ENCODE data around the gene TET3. TPM values are rescaled to one million over a fixed set of nuclear protein-coding genes. Genes with fewer than 3 reads are reported as not detected.

The TET3 gene
- total RNA-seq, 1 donor from 2014 or later: 6.2 TPM

GRCh38 chr2:74028290-74028689 lies 43.6 kb downstream of the TET3 start:
- no peaks in the 10 kb centered on the region for H3K27me3 Mint-ChIP-seq (ENCODE audit: insufficient read depth, low read depth)
- H3K27ac Mint-ChIP-seq: no peak overlapping the region
- Histone ChIP-seq H3K36me3 (no peaks in the 10 kb centered on the region), H3K4me1 (peaks cover 20% of the 10 kb centered on the region), H3K4me3 (no peak overlapping the region), H3K9ac (no peak overlapping the region), H3K9me3 (ENCODE audit: low read depth) (no peaks in the 10 kb centered on the region), H3K27ac (no peak overlapping the region), H3K27me3 (no peaks in the 10 kb centered on the region), H3F3A (ENCODE audit: low read depth) (peaks cover 3% of the 10 kb centered on the region), H2AFZ (replicated peaks) (no peak overlapping the region), H3K4me2 (no peak overlapping the region), H4K20me1 (ENCODE audit: low read depth) (peaks cover 46% of the 10 kb centered on the region), H3K79me2 (ENCODE audit: low read depth) (peaks cover 61% of the 10 kb centered on the region)
- peaks cover 43% of the 10 kb centered on the region for H3K4me1 Mint-ChIP-seq
- TF ChIP-seq EZH2 (IDR thresholded peaks at IDR 0.05): no peak
- TF ChIP-seq CTCF (IDR thresholded peaks at IDR 0.05): no peak
- no peak for TF ChIP-seq EZH2phosphoT487 (IDR thresholded peaks at IDR 0.05)
- no peak for DNase-seq (ENCODE audit: low spot score)
- peaks cover 13% of the 10 kb centered on the region for H3K36me3 Mint-ChIP-seq
- peaks cover 9% of the 10 kb centered on the region for H3K9me3 Mint-ChIP-seq
- no peak overlapping the region for H3K4me3 Mint-ChIP-seq

DNA sequence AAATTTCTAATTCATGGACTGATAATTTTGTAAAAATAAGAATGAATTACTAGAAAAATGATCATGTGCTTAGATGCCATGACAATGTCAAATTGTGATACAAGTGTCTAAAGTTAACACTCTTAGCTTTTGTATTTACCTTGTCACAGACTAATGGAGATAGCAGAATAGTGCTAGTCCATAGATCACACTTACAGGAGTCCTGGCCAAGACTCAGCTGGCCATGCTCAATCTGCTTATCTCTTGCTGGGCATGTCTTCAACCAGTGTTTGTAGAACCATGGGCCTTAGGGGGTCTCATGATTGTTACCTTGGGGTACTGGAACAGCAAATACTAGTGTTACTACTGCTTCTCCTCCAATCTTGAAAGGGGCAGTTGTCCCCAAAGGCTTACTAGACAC lies 44.0 kb downstream of the TET3 start:
- no peak overlapping the region for H2AFZ ChIP-seq (replicated peaks)
- Mint-ChIP-seq H3K4me1 (peaks cover 44% of the 10 kb centered on the region), H3K9me3 (peaks cover 9% of the 10 kb centered on the region), H3K27ac (no peak overlapping the region), H3K36me3 (peaks cover 13% of the 10 kb centered on the region), H3K4me3 (no peak overlapping the region), H3K27me3 (ENCODE audit: insufficient read depth, low read depth) (no peaks in the 10 kb centered on the region)
- no peaks in the 10 kb centered on the region for H3K27me3 ChIP-seq
- peaks cover 3% of the 10 kb centered on the region for H3F3A ChIP-seq (ENCODE audit: low read depth)
- peaks cover 20% of the 10 kb centered on the region for H3K4me1 ChIP-seq
- no peaks in the 10 kb centered on the region for H3K9me3 ChIP-seq (ENCODE audit: low read depth)
- no peak overlapping the region for H3K27ac ChIP-seq
- TF ChIP-seq EZH2 (IDR thresholded peaks at IDR 0.05) (no peak), CTCF (IDR thresholded peaks at IDR 0.05) (no peak), EZH2phosphoT487 (IDR thresholded peaks at IDR 0.05) (no peak)
- DNase-seq (ENCODE audit: low spot score): no peak
- no peak overlapping the region for H3K4me2 ChIP-seq
- H3K4me3 ChIP-seq: no peak overlapping the region
- H3K79me2 ChIP-seq (ENCODE audit: low read depth): peaks cover 63% of the 10 kb centered on the region
- H3K36me3 ChIP-seq: no peaks in the 10 kb centered on the region
- no peak overlapping the region for H3K9ac ChIP-seq
- peaks cover 46% of the 10 kb centered on the region for H4K20me1 ChIP-seq (ENCODE audit: low read depth)

DNA sequence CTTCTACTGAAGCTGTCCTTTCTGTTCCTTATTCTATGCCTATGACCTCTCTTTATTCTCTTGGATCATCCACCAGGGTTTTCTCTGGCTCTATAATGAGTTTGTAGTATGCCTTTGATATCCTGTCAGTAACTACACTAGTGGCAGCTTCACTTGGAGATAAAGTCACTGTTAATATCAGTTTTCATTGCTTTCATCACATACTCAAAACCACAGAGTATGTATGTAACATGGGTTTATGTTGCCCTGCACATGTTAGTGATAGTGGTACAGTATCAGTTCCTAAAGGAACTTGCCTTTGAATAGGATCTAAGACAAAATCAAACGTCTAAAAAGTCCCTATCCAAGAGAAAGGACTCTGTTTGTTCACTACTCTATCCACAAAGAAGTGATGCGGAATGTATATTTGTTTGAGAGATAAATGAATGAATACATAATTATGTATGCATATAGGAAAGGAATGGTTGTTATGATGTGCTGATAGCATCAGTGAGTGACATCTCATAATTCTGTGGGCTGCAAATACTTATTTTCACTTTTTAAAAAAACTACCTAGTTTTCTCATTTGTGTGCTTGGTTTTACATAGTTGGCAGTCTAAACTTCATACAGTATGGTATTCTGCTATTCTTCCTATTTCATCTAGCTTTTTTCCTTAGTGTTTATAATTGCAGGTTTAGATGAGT lies 45.1 kb downstream of the TET3 start:
- no peak overlapping the region for H3K4me2 ChIP-seq
- Mint-ChIP-seq H3K4me3 (no peak overlapping the region), H3K4me1 (peaks cover 44% of the 10 kb centered on the region), H3K9me3 (peaks cover 9% of the 10 kb centered on the region), H3K27ac (no peak overlapping the region), H3K27me3 (ENCODE audit: insufficient read depth, low read depth) (no peaks in the 10 kb centered on the region), H3K36me3 (peaks cover 13% of the 10 kb centered on the region)
- no peak for TF ChIP-seq EZH2phosphoT487 (IDR thresholded peaks at IDR 0.05)
- no peak for TF ChIP-seq CTCF (IDR thresholded peaks at IDR 0.05)
- TF ChIP-seq EZH2 (IDR thresholded peaks at IDR 0.05): no peak
- H4K20me1 ChIP-seq (ENCODE audit: low read depth): peaks cover 39% of the 10 kb centered on the region
- no peak overlapping the region for H3K9ac ChIP-seq
- H2AFZ ChIP-seq (replicated peaks): no peak overlapping the region
- no peak overlapping the region for H3K4me3 ChIP-seq
- H3K36me3 ChIP-seq: no peaks in the 10 kb centered on the region
- H3K4me1 ChIP-seq: peaks cover 20% of the 10 kb centered on the region
- H3K9me3 ChIP-seq (ENCODE audit: low read depth): no peaks in the 10 kb centered on the region
- DNase-seq (ENCODE audit: low spot score): no peak
- H3F3A ChIP-seq (ENCODE audit: low read depth): peaks cover 3% of the 10 kb centered on the region
- H3K27me3 ChIP-seq: no peaks in the 10 kb centered on the region
- peaks cover 61% of the 10 kb centered on the region for H3K79me2 ChIP-seq (ENCODE audit: low read depth)
- no peak overlapping the region for H3K27ac ChIP-seq
